Omental fat pad (tissue), 4 donors: Measurements from ENCODE around the gene MINAR1. TPM values are rescaled to one million over a fixed set of nuclear protein-coding genes. Genes with fewer than 3 reads are reported as not detected.
"Not testable (repeated sequence)": the region's sequence is repeated elsewhere in the genome, so short reads cannot be mapped to it uniquely, and the experiment has no call there.

Experiments used
- ATAC-seq: fragments of 150-250 bp; one replicate; pipeline ENCODE4 v1.9.1; 2016; ENCODE audit warnings: mild to moderate bottlenecking, moderate library complexity; ENCODE audit not compliant: low FRiP score
- DNase-seq: peaks from one replicate; pipeline ENCODE4 v3.0.0-alpha.2; 2019; ENCODE audit warnings: low spot score
- total RNA-seq, 4 donors: library from RNA; depleted of rRNA; stranded (reverse); fragments of >200 nt; gene quantifications; one replicate each; pipeline ENCODE4 v1.1.0, GENCODE V29; 2016
- TF ChIP-seq, protein P1 (sequence below), 3 donors: fragments of 450-650 bp; IDR thresholded peaks; one replicate each; pipeline ENCODE4 v1.5.1; 2016 to 2017; ENCODE audit warnings: antibody characterized with exemption in 3 of 3, mild to moderate bottlenecking in 3 of 3, moderate library complexity in 2 of 3

Gene MINAR1
- total RNA-seq, 4 donors from 2014 or later: 0.24 to 0.47 (median 0.42) TPM

DNA sequence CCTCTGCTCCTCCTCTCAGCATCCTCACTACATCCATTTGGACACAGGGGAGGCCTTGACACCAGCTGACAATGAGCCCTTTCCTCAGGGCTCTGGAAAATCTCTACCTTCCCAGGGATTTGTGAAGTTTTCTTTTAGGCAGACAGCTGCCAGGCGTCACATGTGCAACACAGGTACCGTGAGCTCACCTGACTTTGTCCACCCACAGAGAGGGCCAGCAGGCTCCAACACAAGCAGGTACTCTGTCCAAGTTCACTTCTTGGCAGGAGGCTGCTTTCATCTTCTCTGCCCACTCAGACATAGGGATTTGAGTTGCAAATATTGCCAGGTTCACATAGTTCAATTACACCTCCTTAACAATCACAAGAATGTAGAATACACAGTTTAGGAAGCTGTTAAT lies 15.3 kb upstream of the MINAR1 start:
- DNase-seq (no peak), ATAC-seq (no peak)
- TF ChIP-seq, protein P1, sequence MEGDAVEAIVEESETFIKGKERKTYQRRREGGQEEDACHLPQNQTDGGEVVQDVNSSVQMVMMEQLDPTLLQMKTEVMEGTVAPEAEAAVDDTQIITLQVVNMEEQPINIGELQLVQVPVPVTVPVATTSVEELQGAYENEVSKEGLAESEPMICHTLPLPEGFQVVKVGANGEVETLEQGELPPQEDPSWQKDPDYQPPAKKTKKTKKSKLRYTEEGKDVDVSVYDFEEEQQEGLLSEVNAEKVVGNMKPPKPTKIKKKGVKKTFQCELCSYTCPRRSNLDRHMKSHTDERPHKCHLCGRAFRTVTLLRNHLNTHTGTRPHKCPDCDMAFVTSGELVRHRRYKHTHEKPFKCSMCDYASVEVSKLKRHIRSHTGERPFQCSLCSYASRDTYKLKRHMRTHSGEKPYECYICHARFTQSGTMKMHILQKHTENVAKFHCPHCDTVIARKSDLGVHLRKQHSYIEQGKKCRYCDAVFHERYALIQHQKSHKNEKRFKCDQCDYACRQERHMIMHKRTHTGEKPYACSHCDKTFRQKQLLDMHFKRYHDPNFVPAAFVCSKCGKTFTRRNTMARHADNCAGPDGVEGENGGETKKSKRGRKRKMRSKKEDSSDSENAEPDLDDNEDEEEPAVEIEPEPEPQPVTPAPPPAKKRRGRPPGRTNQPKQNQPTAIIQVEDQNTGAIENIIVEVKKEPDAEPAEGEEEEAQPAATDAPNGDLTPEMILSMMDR (IDR thresholded peaks at IDR 0.05): no peak

DNA sequence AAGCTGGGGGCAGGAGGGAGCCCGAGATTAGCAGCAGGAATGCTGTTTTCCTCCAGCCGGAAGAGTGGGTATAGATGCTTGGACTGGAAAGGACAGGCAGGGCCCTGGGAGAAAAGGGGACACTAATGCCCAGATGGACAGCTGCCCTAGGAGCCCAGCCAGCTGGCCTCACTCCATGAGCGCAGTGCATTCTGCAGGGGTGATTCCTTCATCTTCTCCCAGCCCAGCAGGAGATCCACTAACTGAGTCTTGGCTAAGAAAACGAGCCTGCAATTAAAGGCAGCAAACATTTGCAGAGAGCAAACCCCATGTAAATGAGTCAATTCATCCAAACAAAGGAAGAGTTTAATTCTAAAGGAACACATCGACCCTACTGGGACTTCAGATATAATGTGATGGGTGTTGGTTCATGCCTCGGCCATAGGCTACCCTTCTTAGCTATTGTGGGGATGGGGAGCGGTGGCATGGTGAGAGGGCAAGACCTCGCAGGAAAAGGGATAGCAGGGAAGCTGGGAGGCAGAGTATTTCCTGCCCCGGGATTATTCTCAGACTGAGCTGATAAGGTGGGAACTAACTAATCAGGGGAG lies 13.3 kb upstream of the MINAR1 start:
- DNase-seq (no peak), ATAC-seq (no peak)
- TF ChIP-seq, protein P1 (IDR thresholded peaks at IDR 0.05): no peak

DNA sequence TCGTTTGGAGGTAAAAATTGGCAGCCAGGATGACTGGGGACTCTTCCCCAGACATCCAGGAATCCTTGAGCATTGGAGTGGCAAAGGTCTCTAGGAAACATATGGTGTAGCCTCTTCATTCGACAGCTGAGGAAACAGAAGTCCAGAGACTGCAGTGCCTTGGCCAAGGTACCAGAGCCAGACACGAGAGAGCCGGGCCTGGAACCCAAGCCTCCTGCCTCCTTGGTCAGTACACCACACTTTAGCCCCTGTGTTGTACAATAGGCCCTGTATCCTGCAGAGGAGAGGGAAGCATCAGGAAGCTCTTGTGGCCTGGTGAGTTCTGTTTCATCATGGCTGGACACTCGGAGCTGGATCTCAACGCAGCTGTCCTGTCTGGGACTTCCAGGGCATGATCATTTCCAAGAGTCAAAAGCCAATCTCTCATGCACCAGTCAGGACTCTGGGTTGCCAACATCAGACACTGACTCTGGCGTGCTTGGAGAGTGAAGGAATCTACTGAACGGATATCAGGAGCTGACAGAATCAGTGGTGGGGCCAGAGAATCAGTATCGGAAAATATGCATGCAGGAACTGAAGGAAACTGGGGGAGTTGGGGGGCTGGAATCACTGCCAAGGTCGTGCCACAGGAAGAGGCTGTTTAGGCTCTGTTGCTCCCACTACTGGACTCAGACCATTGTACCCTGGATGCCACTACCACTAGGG lies 6.4 kb upstream of the MINAR1 start:
- DNase-seq (no peak), ATAC-seq (no peak)
- TF ChIP-seq, protein P1 (IDR thresholded peaks at IDR 0.05): no peak

DNA sequence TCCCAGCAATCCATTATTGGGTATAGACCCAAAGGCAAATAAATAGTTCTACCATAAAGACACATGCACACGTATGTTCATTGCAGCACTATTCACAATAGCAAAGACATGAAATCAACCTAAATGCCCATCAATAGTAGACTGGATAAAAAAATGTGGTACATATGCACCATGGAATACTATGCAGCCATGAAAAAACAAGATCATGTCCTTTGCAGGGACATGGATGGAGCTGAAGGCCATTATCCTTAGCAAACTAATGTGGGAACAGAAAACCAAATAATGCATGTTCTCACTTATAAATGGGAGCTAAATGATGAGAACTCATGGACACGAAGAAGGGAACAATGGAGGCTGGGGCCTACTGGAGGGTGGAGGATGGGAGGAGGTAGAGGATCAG lies 5.2 kb upstream of the MINAR1 start:
- not testable (repeated sequence) for ATAC-seq, DNase-seq

DNA sequence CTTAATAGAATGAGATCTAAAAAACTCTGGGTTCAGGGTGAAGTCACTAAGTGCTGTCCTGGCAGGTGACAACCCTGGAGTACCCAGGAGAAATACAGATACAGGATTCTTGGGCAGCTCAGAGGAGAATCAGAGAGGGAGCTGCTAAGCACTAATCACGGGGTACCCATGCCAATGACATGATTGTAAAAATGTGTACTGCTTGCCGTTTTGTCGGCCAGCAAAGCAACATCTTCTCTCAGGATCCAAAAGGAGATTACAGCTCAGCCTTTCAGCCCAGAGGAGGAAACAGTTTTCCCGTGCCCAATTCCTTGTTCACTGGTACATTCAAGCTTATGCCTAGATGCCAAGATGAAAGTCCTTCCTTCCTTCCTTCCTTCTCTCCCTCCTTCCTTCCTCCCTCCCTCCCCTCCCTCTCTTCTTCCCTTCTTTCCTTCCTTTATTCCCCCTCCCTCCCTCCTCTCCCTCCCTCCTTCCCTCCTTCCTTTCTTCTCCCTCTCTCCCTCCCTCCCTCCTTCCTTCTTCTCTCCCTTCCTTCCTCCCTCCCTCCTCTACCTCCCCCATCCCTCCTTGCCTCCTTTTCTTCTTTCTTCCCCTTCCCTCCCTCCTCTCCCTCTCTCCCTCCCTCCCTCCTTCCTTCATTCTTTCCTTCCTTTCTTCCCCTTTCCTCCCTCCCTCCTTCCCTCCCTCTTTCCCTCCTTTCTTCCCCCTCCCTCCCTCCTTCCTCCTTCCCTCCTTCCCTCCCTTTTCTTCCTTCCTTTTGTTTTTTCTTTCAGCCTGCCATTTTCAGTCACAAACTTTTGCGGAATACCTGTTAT lies 4.1 kb upstream of the MINAR1 start:
- TF ChIP-seq, protein P1 (IDR thresholded peaks at IDR 0.05): no peak
- ATAC-seq (no peak), DNase-seq (no peak)

DNA sequence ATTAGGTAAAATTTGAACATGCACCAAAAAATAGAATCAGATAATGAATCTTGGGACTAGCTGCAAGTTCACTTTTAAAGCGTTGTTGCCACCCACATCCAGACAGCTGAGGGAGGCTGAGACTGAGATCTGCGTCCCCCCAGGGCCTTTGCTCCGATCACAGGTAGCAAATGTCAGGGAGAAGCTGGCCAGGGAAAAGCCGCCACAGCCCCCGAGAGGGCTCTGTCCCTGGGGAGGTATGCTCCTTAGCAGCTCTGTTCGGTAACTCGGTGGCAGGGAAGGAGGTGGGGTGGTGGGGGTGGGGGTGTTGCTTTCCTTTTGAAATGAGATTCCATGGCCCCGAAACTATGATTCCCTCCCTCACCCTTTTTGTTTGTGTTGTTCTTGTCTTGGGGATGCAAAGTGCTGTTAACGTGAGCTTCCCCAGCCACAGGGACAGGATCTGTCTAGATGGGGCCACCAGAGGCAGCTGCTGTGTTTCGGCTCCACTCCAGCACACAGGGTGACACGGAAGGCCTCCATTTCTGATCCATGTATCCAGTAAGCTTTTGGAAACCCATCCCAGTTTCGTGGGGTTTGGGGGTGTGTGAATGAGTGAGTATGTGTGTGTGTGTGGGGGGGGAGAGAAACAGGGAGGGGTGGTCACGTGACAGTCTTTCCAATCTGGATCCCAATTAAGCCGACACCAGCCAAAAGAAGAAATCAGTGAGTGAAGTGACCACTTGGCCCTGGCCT lies 1.1 kb upstream of the MINAR1 start:
- TF ChIP-seq, protein P1 (IDR thresholded peaks at IDR 0.05): no peak
- ATAC-seq (no peak), DNase-seq (no peak)
